Activated CD4-positive, alpha-beta T cell treated with anti-CD3 and anti-CD28 coated beads, Interleukin-2, Interleukin-4, amounts not matched to agents 100 ng/mL and 50 ng/mL, durations not matched to agents 16 hours and 8 hours (primary cell): ENCODE measurements around the gene MAP7D1.
"Not testable (repeated sequence)": the region's sequence is repeated elsewhere in the genome, so short reads cannot be mapped to it uniquely, and the experiment has no call there.

Source experiments
- DNase-seq: peaks from one replicate; pipeline ENCODE4 v3.0.0-alpha.2; 2020; ENCODE audit warnings: low spot score

The MAP7D1 gene

GRCh38 chr1:36151845-36152203, 4.1 kb upstream of the MAP7D1 start:
- DNase-seq: no peak

- no peak for DNase-seq
These were observed 2.5 kb upstream of the MAP7D1 start for GRCh38 chr1:36153476-36153875.

GRCh38 chr1:36154335-36154734, 1.6 kb upstream of the MAP7D1 start:
- DNase-seq: no peak

- no peak for DNase-seq
These were observed 1.1 kb upstream of the MAP7D1 start for GRCh38 chr1:36154765-36155407.

- DNase-seq: peak; percentile 63
These were observed 562 bp downstream of the MAP7D1 start for GRCh38 chr1:36156329-36157114.

GRCh38 chr1:36157115-36157903, 1.3 kb downstream of the MAP7D1 start:
- no peak for DNase-seq

- no peak for DNase-seq
These were observed 2.2 kb downstream of the MAP7D1 start for GRCh38 chr1:36157973-36158826.

- DNase-seq: not testable (repeated sequence)
These were observed 2.9 kb downstream of the MAP7D1 start for GRCh38 chr1:36158827-36159252.

GRCh38 chr1:36159614-36160387, 3.8 kb downstream of the MAP7D1 start:
- no peak for DNase-seq

GRCh38 chr1:36160388-36160948, 4.5 kb downstream of the MAP7D1 start:
- DNase-seq: no peak

- DNase-seq: peak; percentile 77
These were observed 5.1 kb downstream of the MAP7D1 start for GRCh38 chr1:36160949-36161485.

- DNase-seq: no peak
These were observed 5.9 kb downstream of the MAP7D1 start for GRCh38 chr1:36161641-36162531.

GRCh38 chr1:36162680-36163239, 6.8 kb downstream of the MAP7D1 start:
- no peak for DNase-seq

- no peak for DNase-seq
These were observed 7.5 kb downstream of the MAP7D1 start for GRCh38 chr1:36163426-36163825.

- DNase-seq: no peak
These were observed 8.4 kb downstream of the MAP7D1 start for GRCh38 chr1:36164361-36164760.

GRCh38 chr1:36165145-36165544, 9.2 kb downstream of the MAP7D1 start:
- no peak for DNase-seq

GRCh38 chr1:36166136-36166535, 10.2 kb downstream of the MAP7D1 start:
- DNase-seq: no peak

- DNase-seq: no peak
These were observed 11.3 kb downstream of the MAP7D1 start for GRCh38 chr1:36166938-36167905.
